RCC 7860 (cell line): ENCODE results near the gene AGRP.
A peak's percentile ranks its signal among the peaks of the same experiment; 100 is the strongest.
"Not testable (repeated sequence)": the region's sequence is repeated elsewhere in the genome, so short reads cannot be mapped to it uniquely, and the experiment has no call there.

ENCODE experiments used
- DNase-seq: peaks from one replicate; pipeline ENCODE4 v3.0.0-alpha.2; 2015; ENCODE audit warnings: low spot score
- FAIRE-seq: peaks from 2 replicates; lab custom pipeline; 2012; peaks lifted over from hg19 to GRCh38; lab: Jason Lieb, UNC

The AGRP gene

DNA sequence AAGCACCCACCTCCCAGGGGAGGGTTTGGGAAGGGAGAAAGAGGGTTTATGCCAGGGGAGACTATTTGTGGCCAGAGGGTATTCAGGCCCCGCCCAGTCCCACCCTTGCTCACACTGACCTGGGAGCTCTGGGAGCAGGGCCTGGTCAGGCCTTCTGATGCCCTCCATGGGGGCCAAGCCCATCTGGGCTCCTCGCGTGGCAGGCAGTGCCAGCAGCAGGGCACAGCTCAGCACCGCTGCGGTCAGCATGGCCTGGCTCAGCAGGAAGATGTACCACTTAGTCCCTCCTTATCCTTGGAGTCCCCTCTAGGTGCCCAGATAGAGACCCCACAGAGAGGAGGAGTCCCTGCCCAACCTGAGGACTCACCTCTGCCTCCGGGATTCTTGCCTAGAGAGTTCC is at the start of gene AGRP:
Gene AGRP, minus strand, starts transcription at position 398 of the 400 bp plus-strand sequence. Its CDS starts 149 bp downstream, at position 249.
- no peak for DNase-seq
- no peak for FAIRE-seq

GRCh38 chr16:67531247-67531646 is 47.9 kb upstream of the AGRP start:
- FAIRE-seq (no peak), DNase-seq (no peak)

DNA sequence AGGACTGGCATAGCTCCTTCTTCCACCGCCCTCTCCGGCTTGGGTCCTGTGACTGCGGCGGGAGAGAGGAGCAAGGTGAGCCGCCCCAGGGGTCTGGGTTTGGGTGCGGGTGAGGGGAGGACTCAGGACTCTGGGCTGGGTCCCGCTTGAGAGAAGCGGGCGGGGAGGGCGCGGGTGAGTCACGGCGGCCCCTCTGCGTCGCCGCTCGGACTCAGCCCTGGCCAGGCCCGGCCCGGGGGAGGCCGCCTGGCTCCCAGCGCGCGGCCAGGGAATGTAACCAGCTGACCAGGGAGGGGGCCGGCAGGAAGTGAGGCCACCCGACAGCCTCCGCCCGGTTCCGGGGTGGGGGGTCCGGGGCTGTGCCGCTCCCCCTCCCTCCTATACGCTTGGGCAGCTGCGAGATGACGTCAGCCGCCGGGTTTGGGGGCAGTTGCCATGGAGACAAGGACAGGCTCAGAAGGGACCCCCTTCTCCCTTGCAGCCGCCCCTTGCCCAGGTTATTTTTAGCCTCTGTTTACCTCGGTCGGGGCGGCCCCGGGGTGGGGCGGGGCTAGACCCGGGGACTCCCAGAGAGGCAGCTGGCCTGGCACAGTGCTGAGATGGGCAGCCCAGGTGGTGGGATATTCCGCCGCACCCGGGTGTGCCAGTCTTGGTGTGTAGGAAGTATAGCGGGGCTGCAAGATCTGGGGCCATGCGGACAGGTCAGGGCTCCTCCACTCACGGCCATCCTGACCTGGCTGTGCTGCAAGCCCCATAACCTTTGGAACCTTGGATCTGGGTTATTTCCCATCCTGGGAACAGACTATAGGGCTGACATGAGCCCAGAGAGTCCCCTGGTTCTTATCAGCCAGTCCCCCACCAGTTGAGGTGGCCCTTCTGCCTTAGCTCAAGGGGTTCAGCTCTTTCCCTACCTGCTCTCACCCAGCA is 46.9 kb upstream of the AGRP start:
- no peak for FAIRE-seq
- DNase-seq = peak; percentile 70

DNA sequence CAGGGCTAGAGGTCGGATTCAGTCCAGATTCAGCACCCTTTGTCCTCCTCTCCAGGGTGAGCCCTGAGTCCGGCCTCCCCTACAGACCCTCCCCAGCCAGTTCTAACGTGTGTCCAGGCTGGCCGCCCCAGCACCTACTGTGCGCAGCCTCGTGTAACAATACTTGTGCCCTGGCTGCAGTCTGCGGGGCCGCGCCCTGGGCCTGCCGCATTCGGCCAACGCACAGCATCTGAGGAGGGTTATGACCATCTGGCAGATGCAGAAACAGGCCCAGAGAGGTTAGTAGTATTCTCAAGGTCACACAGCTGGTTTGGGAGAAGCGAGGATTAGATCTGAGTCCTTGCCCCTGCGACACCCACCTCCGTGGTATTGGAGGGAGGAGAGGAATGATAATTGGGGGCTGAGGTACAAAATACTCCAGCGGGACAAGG is 46.2 kb upstream of the AGRP start:
- FAIRE-seq (no peak), DNase-seq (peak; percentile 24)

DNA sequence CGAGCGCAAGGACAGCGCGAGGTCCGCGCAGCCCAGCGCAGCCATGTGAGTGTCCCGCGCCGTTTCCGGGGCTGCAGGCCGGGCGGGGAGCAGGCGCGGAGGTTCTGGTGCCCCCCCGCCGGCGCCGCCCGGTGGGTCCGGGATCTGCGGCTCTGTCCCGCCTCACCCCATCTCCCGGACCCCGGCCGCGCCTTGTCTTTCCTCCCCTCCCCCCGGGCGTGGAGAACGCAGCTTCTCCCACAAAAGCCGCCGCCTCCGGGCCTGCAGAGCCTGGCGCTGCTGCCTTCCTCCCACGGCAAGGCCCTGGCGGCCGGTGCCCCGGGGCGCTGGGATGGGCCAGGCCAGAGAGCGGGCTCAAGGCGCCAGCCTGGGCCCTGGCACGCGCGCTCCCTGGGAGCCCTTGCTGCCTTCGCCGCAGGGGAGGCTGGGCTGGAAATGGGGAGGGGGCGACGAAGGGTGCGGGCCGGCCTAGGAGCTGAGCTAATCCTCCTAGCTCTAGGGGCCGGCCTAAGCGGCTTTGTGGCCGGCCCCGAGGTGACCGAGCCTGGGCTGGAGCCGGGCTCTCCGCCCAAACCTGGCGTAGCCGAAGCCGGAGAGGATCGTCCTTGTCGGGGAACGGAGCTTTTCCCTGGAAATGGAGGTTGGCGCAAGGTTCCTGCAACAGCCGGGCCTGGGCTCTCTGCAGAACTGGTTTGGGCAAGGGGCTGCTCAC is 45.7 kb upstream of the AGRP start:
- FAIRE-seq = no peak
- DNase-seq = no peak

- DNase-seq (peak; percentile 20), FAIRE-seq (no peak)
Measured at GRCh38 chr16:67528222-67528869, 45.0 kb upstream of the AGRP start, which contains the start of gene RIPOR1. TSS of gene RIPOR1 (plus strand) at chr16:67528829. CDS start at chr16:67538447, 9,618 bp downstream.

DNA sequence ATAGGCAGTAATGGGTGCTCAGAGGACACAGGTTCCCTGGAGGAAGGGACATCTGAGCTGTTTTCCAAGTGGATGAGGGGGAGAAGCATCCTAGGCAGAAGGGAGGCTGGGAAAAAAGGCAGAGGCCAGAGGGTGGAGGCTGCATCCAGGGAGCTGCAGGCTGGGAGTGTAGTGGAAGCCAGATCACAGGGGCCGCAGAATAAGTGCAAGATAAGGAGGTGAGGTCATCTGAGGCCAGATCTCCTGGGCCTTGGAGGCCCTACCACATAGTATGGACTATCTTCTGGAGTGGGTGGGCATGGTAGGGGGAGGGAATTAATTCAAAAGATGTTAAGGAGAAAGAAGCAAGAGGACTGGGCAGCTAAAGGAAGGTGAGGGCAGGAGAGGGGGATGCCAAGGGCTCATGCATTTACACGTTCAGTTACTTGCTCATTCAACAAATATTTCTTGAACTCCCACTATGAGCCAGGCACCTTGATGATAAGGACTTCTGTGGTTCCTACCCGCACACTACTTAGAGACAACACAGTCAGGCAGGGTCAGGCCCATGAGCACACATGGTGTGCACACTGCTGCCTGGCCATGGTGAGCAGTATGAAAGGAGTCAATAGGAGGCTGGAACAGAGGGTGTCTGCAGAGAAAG is 42.9 kb upstream of the AGRP start:
- DNase-seq (peak; percentile 91), FAIRE-seq (peak; percentile 65)

DNA sequence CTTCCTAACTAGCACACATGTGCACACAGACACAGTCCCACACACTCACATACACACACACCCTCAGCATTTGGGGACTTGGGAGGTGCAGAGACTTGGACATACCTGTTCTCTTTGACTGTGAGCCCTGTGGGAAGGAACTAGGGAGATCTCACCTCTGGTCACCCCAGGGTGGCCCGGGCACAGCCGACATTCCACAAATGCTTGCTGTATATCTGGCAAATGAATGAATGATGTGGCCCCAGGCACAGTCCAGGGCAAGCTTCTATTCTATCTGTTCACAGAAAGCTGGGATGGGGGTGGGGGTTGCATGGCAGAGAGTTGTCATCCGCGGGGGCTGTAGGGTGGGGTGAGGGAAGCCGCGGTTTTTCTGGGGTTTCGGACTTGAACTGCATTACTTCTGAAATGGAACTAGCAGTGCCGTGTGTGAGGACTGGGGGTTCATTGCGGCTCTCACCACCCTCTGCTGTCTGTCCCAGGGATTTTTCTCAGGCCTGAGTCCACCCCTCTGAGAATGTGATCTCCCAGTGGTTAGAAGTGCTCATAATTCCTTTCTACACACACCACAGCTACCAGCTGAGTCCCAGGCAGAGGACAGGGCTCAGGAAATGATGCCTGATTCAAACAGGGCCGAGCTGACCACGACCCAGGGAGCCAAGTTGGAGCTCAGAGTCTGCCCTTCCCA is 42.0 kb upstream of the AGRP start:
- DNase-seq = peak; percentile 68
- no peak for FAIRE-seq

DNA sequence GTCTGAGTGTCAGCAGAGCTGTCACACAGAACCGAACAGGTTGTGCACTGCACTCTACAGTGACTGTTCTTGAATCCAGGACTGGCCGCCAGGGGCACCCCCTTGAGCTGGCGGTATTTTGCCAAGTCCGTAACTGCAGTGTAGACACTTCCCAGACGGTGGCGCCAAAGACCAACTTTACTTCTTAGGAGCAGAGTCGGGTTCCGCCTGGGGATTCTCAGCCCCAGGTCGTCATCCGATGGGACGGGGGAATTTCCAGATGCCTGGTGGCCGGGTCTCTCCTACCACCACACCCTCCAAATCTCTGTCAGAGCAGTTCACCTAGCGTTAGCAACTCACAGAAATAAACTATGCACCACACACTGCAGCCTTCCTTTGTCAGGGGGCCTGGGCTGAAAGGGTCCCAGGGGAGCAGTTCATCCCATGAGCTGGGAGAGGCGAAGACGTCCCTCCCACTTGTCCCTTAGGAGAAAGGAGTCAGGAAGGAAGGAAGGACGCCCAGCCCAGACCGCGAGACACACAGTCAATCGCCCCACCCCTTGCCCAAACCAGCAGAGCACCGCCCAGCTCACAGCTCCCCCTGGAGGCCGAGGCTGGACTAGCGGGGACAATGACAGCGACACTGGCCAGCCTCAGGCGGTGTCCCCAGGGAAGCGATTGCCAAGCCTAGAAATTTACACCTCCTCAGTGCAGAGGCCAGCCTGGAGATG is 37.9 kb upstream of the AGRP start:
- DNase-seq = peak; percentile 93
- peak; percentile 70 for FAIRE-seq

- DNase-seq (no peak), FAIRE-seq (no peak)
Measured at GRCh38 chr16:67519242-67519641, 35.9 kb upstream of the AGRP start.

GRCh38 chr16:67518676-67519075 is 35.3 kb upstream of the AGRP start:
- no peak for FAIRE-seq
- no peak for DNase-seq

- peak; percentile 84 for FAIRE-seq
- DNase-seq = peak; percentile 95
Measured at GRCh38 chr16:67517661-67518423, 34.5 kb upstream of the AGRP start.

DNA sequence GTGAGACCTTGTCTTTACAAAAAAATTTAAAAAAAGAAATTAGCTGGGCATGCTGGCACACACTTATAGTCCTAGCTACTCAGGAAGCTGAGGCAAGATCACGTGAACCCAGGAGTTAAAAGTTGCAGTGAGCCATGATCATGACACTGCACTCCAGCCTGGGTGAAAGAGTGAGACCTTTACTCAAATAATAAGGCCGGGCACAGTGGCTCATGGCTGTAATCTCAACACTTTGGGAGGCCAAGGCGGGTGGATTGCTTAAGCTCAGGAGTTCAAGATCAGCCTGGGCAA is 33.8 kb upstream of the AGRP start:
- DNase-seq = no peak
- FAIRE-seq = no peak

- DNase-seq = peak; percentile 85
- peak; percentile 94 for FAIRE-seq
Measured at GRCh38 chr16:67516296-67517154, 33.2 kb upstream of the AGRP start.

GRCh38 chr16:67514382-67514828 is 31.1 kb upstream of the AGRP start:
- FAIRE-seq (no peak), DNase-seq (peak; percentile 71)

DNA sequence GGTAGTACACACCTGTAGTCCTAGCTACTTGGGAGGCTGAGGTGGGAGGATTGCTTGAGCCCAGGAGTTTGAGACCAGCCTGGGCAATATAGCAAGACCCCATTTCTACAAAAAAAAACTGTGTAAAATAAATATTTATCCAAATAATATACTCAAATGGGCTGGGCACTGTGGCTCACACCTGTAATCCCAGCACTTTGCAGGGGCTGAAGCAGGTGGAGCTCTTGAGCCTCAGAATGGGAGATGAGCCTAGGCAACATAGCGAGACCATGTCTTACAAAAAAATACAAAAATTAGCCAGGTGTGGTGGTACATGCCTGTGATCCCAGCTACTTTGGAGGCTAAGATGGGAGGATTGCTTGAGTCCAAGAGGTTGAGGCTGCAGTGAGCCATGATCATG is 30.5 kb upstream of the AGRP start:
- DNase-seq, FAIRE-seq: not testable (repeated sequence)

DNA sequence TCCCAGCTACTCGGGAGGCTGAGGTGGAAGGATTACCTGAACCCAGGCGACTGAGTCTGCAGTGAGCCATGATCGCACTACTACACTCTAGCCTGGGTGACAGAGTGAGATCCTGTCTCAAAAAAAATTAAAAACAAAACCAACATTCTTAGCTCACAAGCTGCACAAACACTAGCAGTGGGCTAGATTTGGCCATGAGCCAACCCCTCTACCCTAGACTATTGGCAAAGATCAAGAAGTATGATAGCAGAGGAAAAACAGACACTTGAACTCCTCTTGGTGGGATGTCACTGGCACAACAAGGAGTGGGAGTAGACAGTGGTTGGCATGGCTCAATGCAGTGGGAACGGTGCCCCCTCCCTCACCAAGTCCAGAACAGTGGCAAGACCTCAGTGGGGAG is 25.7 kb upstream of the AGRP start:
- DNase-seq (no peak), FAIRE-seq (no peak)

DNA sequence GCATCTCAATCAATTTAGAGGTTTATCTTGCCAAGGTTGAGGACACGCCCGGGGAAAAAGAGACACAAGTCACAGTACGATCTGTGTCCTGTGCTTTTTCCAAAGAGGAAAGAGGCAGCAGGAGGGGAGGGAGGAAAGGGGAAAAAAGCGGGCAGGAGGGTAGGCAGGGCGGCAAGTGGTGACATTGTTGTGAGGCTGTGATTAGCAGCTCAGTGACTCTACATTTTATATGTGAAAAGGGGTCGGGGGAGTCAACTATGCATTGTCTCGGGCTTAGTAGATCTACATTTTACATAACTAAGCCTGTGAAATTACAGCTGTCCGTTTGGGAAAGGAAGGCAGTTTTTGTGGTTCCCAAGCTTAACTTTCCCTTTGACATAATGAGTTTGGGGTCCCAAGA is 23.1 kb upstream of the AGRP start:
- FAIRE-seq = no peak

More for the DNA sequence above, 23.1 kb upstream of the AGRP start:
- no peak for DNase-seq
